Heart left ventricle (tissue), 16 donors: Measurements from ENCODE around the gene MTUS2. TPM values are rescaled to one million over a fixed set of nuclear protein-coding genes. Genes with fewer than 3 reads are reported as not detected.

Experiments used
- ATAC-seq, 4 donors: fragments of 200-7000 bp; cut with Tn5 transposase; one replicate each; pipeline ENCODE4 v1.9.1; 2020 to 2022; ENCODE audit warnings: moderate library complexity in 4 of 4, mild to moderate bottlenecking in 3 of 4, moderate number of reproducible peaks in 1 of 4
- DNase-seq, 5 donors: peaks; one replicate each; pipeline ENCODE4 v3.0.0-alpha.2; 2020
- H3K27ac ChIP-seq, 12 donors: fragments of 200-600 bp; sonication (generic) in 4 of 12; one replicate each; pipeline versions ENCODE4 v1.5.0 to v1.8.0; 2016 to 2022; ENCODE audit warnings: mild to moderate bottlenecking in 2 of 12
- H3K27me3 ChIP-seq, 9 donors: fragments of 200-600 bp; sonication (generic) in 2 of 9; one replicate each; pipeline versions ENCODE4 v1.5.1 to v1.8.0; 2016 to 2022; ENCODE audit warnings: mild to moderate bottlenecking in 3 of 9
- H3K36me3 ChIP-seq, 9 donors: fragments of 200-600 bp; sonication (generic) in 2 of 9; one replicate each; pipeline versions ENCODE4 v1.5.0 to v1.8.0; 2018 to 2022; ENCODE audit warnings: mild to moderate bottlenecking in 2 of 9
- H3K4me1 ChIP-seq, 12 donors: fragments of 200-600 bp; sonication (generic) in 4 of 12; one replicate each; pipeline versions ENCODE4 v1.5.0 to v1.8.0; 2016 to 2022; ENCODE audit warnings: mild to moderate bottlenecking in 3 of 12
- H3K4me3 ChIP-seq, 12 donors: fragments of 200-600 bp; sonication (generic) in 4 of 12; one replicate each; pipeline versions ENCODE4 v1.5.0 to v1.8.0; 2017 to 2022; ENCODE audit warnings: mild to moderate bottlenecking in 9 of 12, moderate library complexity in 4 of 12
- H3K9me3 ChIP-seq, 12 donors: fragments of 200-600 bp; sonication (generic) in 4 of 12; one replicate each; pipeline versions ENCODE4 v1.5.0 to v1.8.0; 2016 to 2022; ENCODE audit warnings: mild to moderate bottlenecking in 1 of 12
- POLR2A ChIP-seq, 2 donors: fragments of 450-650 bp; IDR thresholded peaks; one replicate each; pipeline ENCODE4 v1.6.1; 2017; ENCODE audit warnings: antibody characterized with exemption in 2 of 2, mild to moderate bottlenecking in 2 of 2, moderate library complexity in 2 of 2
- WGBS, 4 donors: extraction: QIAGEN DNeasy Blood & Tissue Kit in 2 of 4; methylation state at CpG; one replicate each; pipeline versions ENCODE4 v1.1.5 to v1.1.7; 2013 to 2018; 5-methylcytosine and 5-hydroxymethylcytosine counted together
- intact Hi-C, 10 donors: fragments of 100-400 bp; cut with DNase I; formaldehyde crosslinking; loops; one replicate each; pipeline versions ENCODE4 v1.11.1 to v1.14.2; 2022
- polyA plus RNA-seq, 2 donors: library from polyadenylated mRNA; stranded (reverse); fragments of 200-250 nt; gene quantifications; one replicate each; pipeline ENCODE4 v1.2.3, GENCODE V29; 2013
- total RNA-seq, 9 donors: library from RNA; depleted of rRNA in 2 of 9; stranded (reverse); fragments of >200 nt in 2 of 9; fragmentation: NEBNext Ultra II Directional in 3 of 9; extraction: Animal tissue kit (Norgen Biotek cat#: 25700) in 3 of 9; gene quantifications; one replicate each; pipeline versions ENCODE4 v1.1.0 to v1.2.4, GENCODE V29; 2016 to 2023
- TF ChIP-seq, protein P1 (sequence below), 12 donors: fragments of 200-600 bp; sonication (generic) in 4 of 12; IDR thresholded peaks; one replicate each; pipeline versions ENCODE4 v1.5.0 to v1.8.0; 2018 to 2022; ENCODE audit warnings: antibody characterized with exemption in 12 of 12, mild to moderate bottlenecking in 5 of 12
- donor health status: ischemic (EF 13 %, LVEDD 7.1; RV severe dilation, severe dysfunction).
- donor health status: healthy with polysubstance abuse.
- donor health status: DM: no; HTN: yes; CAD: no.
- donor health status: DM: no; HTN: no; CAD: no.
- donor health status: ischemic (EF 25% LVEDD 6.9; RV normal size, moderate dysfunction).
- donor health status: ischemic (EF 25% LVEDD 5.7; RV mildly dilated, moderate dysfunction).
- donor health status: healthy.
- donor health status: DM: yes; HTN: yes; CAD: no.
- donor health status: ischemic (EF 35%, LVEDD 5.7; RV mildly dilated, moderate dysfunction).
- donor health status: nonischemic (EF 11% LVEDD 7.7; RV severe dilation, severe dysfunction).
- donor health status: DM: yes; HTN: yes; CAD: no.
- donor health status: PGD.
- donor health status: ischemic (EF 29% LVEDD 5.4; RV normal size, mild dysfunction).
- donor health status: nonischemic (EF 23%, LVEDD 6.1; RV moderate dilation, normal function).

MTUS2 gene
- total and polyA plus RNA-seq, 11 donors = 28.7 to 174 (median 67.9) TPM

GRCh38 chr13:28794396-28794795 is 25.7 kb upstream of the MTUS2 start:
- H3K9me3 ChIP-seq = no peaks in the 10 kb centered on the region
- DNase-seq = no peak
- H3K27me3 ChIP-seq = peaks cover 0 to 12% (median 0%) of the 10 kb centered on the region in 9 donors
- intact Hi-C loops = loop anchor here in 7 of 10 donors (2.0 to 10.0 kb wide), 8 partner anchors 37 to 480 kb away; no protein-coding TSS in a partner anchor
- WGBS, 4 donors = 75 to 87% (median 85%) methylated on average over 6 of the region's 6 CpGs
- ATAC-seq = no peak
- no peak overlapping the region for H3K27ac ChIP-seq
- TF ChIP-seq, protein P1, sequence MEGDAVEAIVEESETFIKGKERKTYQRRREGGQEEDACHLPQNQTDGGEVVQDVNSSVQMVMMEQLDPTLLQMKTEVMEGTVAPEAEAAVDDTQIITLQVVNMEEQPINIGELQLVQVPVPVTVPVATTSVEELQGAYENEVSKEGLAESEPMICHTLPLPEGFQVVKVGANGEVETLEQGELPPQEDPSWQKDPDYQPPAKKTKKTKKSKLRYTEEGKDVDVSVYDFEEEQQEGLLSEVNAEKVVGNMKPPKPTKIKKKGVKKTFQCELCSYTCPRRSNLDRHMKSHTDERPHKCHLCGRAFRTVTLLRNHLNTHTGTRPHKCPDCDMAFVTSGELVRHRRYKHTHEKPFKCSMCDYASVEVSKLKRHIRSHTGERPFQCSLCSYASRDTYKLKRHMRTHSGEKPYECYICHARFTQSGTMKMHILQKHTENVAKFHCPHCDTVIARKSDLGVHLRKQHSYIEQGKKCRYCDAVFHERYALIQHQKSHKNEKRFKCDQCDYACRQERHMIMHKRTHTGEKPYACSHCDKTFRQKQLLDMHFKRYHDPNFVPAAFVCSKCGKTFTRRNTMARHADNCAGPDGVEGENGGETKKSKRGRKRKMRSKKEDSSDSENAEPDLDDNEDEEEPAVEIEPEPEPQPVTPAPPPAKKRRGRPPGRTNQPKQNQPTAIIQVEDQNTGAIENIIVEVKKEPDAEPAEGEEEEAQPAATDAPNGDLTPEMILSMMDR (IDR thresholded peaks at IDR 0.05) = no peak
- TF ChIP-seq POLR2A (IDR thresholded peaks at IDR 0.05) = no peak
- H3K36me3 ChIP-seq = no peaks in the 10 kb centered on the region
- no peak overlapping the region for H3K4me3 ChIP-seq
- peaks cover 0 to 9% (median 0%) of the 10 kb centered on the region in 12 donors for H3K4me1 ChIP-seq

DNA sequence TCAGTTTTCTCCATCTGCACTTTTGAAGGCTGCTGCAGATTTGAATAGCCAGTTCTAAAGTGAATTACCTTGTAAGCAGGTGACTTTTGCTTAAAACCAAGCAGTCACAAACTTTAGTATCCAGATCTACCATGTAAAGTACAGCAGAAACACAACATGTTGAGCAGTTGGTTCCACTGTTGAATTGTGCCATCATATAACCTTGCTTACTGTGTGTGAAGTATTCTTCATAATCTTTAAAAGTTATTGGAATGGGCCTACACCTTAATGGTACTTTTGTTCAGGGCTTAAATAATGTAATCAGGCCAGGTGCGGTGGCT is 23.2 kb upstream of the MTUS2 start:
- 94 to 100% (median 99%) methylated on average over 1 of the region's 1 CpG for WGBS, 4 donors
- no peaks in the 10 kb centered on the region for H3K36me3 ChIP-seq
- ATAC-seq (no peak), DNase-seq (no peak)
- intact Hi-C loops = loop anchor here in 9 of 10 donors (2.0 to 10.0 kb wide), 14 partner anchors 40 to 482 kb away; partner anchors contain the start of gene SLC46A3 (in 1 of the 9)
- H3K27me3 ChIP-seq = peaks cover 0 to 4% (median 0%) of the 10 kb centered on the region in 9 donors
- no peak overlapping the region for H3K27ac ChIP-seq
- H3K9me3 ChIP-seq = no peaks in the 10 kb centered on the region
- H3K4me3 ChIP-seq = peak overlapping the region in 1 of 12 donors; percentile 44
- TF ChIP-seq, protein P1 (IDR thresholded peaks at IDR 0.05) = peak in 2 of 12 donors; percentile 4 to 14
- TF ChIP-seq POLR2A (IDR thresholded peaks at IDR 0.05) = no peak
- H3K4me1 ChIP-seq = peaks cover 0 to 9% (median 0%) of the 10 kb centered on the region in 12 donors

GRCh38 chr13:28805193-28805819 is 14.8 kb upstream of the MTUS2 start:
- no peak for ATAC-seq

GRCh38 chr13:28817204-28817603 is 2.9 kb upstream of the MTUS2 start:
- intact Hi-C loops = loop anchor here in 9 of 10 donors (5.0 to 10.0 kb wide), 6 partner anchors 438 to 550 kb away; no protein-coding TSS in a partner anchor
- Histone ChIP-seq H3K9me3 (peaks cover 0 to 8% (median 0%) of the 10 kb centered on the region in 12 donors), H3K36me3 (no peaks in the 10 kb centered on the region), H3K27me3 (peaks cover 0 to 44% (median 14%) of the 10 kb centered on the region in 9 donors), H3K4me3 (no peak overlapping the region), H3K27ac (no peak overlapping the region), H3K4me1 (peaks cover 0 to 16% (median 8%) of the 10 kb centered on the region in 12 donors)
- DNase-seq = no peak
- TF ChIP-seq POLR2A (IDR thresholded peaks at IDR 0.05) = no peak
- ATAC-seq = no peak
- WGBS, 4 donors = 86 to 95% (median 91%) methylated on average over 2 of the region's 2 CpGs

More at GRCh38 chr13:28805193-28805819, 14.8 kb upstream of the MTUS2 start:
- H3K36me3 ChIP-seq = no peaks in the 10 kb centered on the region
- intact Hi-C loops = loop anchor here in 4 of 10 donors (5.0 to 10.0 kb wide), 4 partner anchors 459 to 562 kb away; no protein-coding TSS in a partner anchor
- H3K4me1 ChIP-seq = no peaks in the 10 kb centered on the region
- DNase-seq = peak in 1 of 5 donors; percentile 45
- WGBS, 4 donors = 51 to 54% (median 52%) methylated on average over 11 of the region's 11 CpGs
- no peak overlapping the region for H3K4me3 ChIP-seq
- H3K27me3 ChIP-seq = peaks cover 0 to 9% (median 0%) of the 10 kb centered on the region in 9 donors
- TF ChIP-seq, protein P1 (IDR thresholded peaks at IDR 0.05) = peak; percentile 20 to 51 (median 36)
- TF ChIP-seq POLR2A (IDR thresholded peaks at IDR 0.05) = no peak
- H3K27ac ChIP-seq = no peak overlapping the region
- H3K9me3 ChIP-seq = peaks cover 0 to 11% (median 0%) of the 10 kb centered on the region in 12 donors
